Eye (tissue), 1 donor: Measurements from ENCODE around the gene RNF166.
A peak's percentile ranks its signal among the peaks of the same experiment; 100 is the strongest.
"Not testable (repeated sequence)": the region's sequence is repeated elsewhere in the genome, so short reads cannot be mapped to it uniquely, and the experiment has no call there.

Experiments used
- DNase-seq: peaks from one replicate; pipeline ENCODE4 v3.0.0-alpha.2; 2015

RNF166 gene

DNA sequence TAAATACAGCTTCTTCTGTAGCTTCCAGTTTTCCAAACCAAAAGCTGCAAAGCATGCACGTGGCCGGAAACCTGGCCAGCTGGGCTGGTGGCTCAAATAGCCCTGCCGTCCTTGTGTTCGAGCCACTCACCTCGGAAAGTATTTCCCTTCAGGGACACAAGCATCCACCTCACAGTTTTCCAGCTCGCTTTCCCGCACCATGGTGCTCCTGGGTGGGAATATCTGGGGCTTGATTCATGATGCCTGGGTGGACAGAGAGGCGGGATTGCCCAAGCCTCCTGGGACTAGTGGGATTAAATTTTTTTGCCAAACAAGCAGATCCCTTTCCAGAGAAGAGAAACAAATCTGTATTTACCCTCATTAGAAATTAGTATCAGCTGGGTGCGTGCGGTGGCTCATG lies 36.2 kb downstream of the RNF166 start:
- no peak for DNase-seq

DNA sequence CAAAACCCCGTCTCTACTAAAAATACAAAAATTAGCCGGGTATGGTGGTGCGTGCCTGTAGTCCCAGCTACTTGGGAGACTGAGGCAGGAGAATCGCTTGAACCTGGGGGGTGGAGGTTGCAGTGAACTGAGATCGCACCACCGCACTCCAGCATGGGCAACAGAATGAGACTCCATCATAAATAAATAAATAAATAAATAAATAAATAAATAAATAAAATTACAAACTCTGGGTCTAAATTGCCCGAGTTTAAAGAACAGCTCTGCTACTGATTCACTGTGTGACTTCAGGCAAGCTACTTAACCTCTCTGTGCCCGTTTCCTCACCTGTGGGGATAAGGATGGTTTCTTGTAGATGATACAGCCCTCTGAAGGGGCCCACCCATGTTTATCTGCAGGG lies 36.7 kb downstream of the RNF166 start:
- DNase-seq = not testable (repeated sequence)

DNA sequence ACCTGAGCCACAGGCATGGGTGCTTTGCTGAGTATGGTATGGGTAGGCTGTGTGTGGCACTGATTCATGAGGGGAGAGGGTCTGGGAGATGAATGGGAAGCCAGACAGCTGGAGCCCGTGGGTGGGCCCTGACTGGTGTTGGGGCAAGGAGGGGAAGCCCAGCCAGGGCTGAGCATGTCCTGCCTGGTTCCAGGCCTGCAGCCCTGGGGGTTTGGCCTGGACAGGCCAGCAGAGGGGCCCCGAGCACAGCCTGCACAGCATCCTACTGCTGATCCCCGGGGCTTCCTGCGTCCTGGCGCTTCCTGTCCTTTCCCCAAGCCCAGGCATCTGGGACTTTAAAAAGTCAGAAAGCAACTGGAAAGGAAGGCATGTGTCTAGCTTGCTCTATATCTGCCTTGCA lies 38.7 kb downstream of the RNF166 start:
- DNase-seq = no peak

- no peak for DNase-seq
Observed at GRCh38 chr16:88665570-88665969, 40.6 kb downstream of the RNF166 start.

DNA sequence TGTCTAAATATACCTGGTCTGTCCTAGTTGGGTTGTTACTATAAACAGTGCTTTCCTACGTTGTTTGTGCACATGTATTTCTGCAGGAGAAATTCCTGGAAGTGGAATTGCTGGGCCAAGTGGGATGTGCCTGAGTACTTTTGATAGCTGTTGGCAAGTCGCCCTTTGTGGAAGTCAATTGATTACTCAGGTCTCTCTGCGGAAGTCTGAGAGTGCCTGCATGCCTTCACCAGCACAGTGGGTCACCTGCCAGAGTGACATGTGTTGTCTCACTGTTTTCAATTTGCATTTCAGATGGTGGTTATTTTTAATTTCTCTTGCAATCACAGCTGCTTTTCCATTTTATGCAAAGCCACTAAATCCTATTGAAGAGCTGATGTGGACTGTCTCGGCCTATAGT lies 41.1 kb downstream of the RNF166 start:
- DNase-seq = no peak

GRCh38 chr16:88662843-88663606 lies 43.2 kb downstream of the RNF166 start, which contains the start of gene MVD:
TSS of gene MVD (minus strand) at chr16:88663091. CDS start at chr16:88663080, 11 bp downstream.
- DNase-seq = peak; percentile 99

- DNase-seq = peak; percentile 34
Observed at GRCh38 chr16:88662222-88662842, 43.9 kb downstream of the RNF166 start.

- DNase-seq = no peak
Observed at GRCh38 chr16:88661468-88661867, 44.7 kb downstream of the RNF166 start.

GRCh38 chr16:88659160-88659559 lies 47.0 kb downstream of the RNF166 start:
- no peak for DNase-seq

DNA sequence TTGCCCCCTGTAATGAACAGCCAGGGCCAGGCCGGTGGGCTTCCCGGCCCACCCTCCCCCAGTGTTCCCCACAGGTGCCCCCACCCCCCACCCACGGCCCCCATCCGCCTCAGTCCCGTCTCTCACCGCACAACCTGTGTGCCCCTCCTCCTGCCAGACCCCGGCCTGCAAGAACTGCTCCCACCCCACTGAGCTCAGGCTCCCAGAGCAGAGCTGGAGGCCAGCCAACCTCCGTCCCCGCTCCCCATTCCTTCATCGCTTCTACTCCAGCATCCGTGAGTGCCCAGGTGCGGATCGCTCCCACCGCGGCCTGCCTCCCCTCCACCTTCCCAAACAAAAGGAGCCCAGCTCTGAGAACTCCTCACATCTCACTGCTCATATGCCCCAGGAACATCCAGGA lies 47.5 kb downstream of the RNF166 start:
- no peak for DNase-seq

DNA sequence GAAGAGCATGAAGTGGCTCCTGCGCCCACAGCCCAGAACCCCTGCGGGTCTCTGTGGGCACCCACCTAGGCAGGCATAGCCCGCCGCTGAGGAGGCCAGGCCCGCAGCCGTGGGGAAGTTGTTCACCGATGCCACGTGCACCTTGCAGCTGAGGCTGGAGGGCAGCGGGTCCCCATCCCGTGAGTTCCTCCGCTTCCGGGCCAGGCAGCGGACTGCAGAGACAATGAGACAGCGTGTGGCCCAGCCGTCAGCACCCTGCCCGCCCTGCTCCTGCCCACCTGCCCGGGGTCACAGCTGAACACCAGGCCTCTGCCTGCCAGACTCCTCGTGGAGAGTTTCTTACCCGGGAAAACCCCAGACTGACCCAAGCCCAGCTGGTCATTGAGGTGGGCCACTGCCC lies 48.8 kb downstream of the RNF166 start:
- no peak for DNase-seq

DNA sequence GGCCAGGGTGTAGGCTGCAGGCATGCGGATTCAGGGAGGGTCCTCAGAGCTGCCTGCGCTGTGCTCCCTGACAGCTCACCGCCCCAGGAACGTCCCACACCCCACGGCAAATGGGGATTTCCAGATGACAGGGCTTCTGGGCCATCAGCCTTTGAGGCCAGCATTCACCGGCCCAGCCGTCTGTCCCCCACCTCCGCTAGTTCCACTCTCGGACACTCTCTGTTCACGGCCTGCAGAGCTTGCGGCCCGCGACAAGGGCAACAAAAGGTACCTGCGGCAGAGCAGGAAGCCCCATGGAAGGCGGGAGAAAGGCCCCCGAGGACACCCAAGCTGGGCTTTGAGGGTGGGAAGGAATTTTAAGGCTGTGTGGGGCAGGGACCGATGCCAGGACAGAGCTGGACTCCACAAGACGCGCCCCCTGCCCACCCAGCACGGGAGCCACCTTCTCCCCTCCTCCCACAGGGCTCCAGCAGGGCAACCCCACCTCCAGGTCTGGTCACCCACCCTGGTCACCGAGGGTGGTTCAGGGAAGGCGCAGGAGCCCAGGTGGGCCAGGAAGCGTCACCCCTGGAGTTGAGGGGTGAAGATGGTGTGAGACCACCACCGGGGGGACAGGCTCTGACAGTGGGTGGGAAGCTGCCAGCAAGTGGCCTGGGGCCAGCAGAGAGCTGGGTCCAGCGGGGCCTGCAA lies 49.8 kb downstream of the RNF166 start:
- DNase-seq = no peak

DNA sequence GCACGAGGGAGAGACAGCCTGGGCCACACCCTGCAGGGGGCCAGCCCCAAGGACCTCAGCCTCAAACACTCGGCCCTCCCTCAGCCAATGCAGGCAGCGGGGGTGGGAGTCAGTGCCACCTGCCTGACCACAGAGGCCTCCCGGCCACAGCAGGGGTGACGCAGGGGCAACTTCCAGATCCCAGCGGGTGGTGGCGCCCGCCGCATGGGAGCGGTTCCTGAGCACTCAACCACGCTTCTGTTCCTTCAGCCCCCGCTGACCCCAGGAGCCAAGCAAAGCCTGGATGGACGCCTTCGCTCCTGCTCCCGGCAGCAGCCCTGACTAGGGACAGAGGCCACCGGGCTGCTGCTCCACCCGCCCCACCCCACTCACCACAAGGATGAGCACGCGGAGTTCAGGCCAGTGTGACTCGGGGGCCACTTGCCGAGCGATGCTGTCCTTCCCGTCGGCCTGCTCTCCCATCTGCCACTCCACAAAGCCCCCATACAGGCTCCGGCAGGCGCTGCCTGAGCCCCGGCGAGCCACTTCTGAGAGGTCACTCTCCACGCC lies 50.4 kb downstream of the RNF166 start:
- DNase-seq = no peak

DNA sequence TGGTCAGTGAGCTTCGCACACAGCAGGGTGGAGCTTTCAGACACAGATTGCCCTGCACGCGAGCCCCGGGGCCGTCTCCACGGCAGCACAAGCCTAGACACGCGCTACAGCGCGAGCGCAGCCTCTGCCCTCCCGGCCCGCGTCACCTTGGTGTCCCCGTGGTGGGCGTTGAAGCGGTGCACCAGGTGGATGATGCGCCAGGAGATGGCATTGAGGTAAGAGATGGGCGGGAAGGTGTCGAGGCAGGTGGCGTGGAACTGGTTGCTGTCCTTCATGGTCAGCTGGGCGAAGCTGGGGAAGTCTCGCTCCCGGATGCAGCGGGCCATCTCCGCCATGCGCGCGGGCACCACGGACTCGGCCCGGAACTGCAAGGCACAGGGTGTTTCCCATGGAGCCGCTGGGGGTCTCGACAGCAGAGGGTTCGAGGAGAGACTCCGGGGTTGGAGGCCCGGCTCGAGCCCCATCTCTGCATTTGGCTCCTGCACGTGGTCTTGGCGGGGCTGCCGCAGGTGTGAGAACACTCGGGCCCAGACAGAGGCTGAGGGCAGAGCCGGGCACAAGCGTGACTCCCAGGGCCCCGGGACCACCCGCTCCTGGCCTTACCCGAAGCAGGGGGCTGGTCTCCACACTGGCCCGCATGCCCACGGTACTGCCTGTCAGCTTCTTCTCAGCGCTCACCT lies 51.0 kb downstream of the RNF166 start:
- no peak for DNase-seq

- DNase-seq = no peak
Observed at GRCh38 chr16:88654363-88655052, 51.7 kb downstream of the RNF166 start.

- no peak for DNase-seq
Observed at GRCh38 chr16:88653596-88654362, 52.4 kb downstream of the RNF166 start.

DNA sequence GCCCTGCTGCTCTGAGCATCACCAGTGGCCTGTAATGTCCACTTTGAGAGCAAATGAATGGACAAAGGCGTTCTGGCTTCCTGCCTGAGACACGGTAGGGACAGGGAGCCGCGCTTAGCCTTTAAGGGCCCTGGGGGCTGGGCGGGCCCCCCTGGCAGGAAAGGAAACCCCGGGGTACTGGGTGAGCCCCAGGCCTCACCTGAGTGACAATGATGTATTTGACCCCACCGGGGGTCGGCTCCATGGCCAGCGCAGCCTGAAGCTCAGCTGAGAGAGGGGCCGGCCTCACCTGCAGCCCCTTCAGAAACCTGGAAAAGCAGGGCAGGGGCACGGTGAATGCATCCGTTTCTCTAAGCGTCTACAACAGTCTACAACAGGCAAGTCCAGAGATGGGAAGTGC lies 53.1 kb downstream of the RNF166 start:
- DNase-seq = no peak

- no peak for DNase-seq
Observed at GRCh38 chr16:88652762-88653063, 53.5 kb downstream of the RNF166 start.

DNA sequence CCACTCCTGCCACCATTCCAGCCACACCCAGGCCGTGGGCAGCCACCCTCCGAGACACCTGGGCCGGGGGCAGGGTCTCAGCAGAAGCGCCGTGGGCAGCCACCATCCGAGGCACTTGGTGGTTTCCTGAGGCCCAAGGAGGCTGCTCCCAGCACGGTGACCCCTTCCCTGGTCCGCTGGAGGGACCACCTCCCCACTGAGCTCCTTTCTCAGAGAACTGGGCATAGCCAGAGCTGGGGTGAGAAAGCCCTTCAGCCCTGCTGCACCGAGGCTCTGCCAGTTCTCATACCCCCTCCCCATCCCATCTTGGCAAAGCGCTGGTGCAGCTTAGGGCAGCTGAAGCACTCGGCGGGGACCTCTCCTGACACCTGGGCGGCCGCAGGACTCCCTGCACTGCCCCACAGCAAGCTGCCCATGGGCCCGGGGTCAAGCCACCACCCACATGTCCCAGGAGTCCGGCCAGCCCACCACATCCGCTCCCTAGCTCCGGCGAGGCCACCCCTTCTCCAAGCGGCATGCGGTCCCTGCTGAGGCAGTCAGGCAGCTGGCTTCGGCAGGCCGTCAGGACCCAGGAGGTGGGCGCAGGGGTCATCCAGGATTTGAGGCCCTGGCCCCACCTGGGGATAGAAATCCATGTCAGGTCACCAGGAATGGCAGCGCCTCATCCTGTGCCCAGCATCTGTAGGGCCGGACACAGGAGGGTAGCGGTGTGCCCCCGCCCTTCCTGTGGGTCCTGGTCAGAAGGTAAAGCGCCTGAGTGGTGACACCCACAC lies 54.0 kb downstream of the RNF166 start:
- no peak for DNase-seq

DNA sequence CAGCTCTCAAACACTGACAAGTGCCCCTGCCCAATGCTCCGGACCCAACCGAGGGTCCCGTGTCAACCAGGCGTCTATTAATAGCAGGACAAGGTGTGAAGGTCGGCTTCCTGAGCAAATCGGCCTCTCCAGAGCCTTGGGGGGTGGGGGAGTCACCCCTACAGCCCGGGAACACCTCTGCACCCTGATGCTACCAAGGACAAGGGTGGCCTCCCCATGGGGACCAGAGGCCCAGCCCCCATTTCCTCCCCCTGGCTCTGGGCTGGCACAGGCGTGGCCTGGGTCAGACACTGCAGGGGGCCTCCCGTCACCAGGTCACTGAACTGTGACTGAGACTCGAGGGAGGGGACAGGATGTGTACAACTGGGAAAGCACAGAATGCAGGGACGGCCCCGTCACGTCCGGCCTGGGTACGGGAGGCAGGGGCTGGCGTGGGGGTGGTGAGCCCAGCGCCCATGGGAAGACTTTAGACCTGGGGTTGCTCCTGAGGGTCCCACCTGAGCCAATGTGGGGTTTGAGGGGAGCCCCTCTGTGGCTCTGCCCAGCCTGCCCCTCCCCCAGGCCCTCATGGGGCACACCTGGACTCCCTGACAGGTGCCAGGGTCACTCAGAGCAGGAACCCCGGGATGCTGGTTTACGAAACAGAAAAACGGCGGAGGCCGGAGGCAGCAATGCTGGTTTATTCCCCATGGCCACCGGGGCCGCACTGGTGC lies 54.8 kb downstream of the RNF166 start:
- DNase-seq = peak; percentile 52
